Sigmoid colon (tissue), 4 donors: ENCODE data around the gene B4GALNT2.
"Not testable (repeated sequence)": the region's sequence is repeated elsewhere in the genome, so short reads cannot be mapped to it uniquely, and the experiment has no call there.

Experiments used
- EP300 ChIP-seq, 4 donors: sonication (generic); formaldehyde crosslinking; IDR thresholded peaks; one replicate each; pipeline ENCODE4 v1.6.1; 2017; ENCODE audit warnings: antibody characterized with exemption in 4 of 4
- POLR2A ChIP-seq, 2 donors: fragments of 450-650 bp; IDR thresholded peaks; one replicate each; pipeline ENCODE4 v1.6.1; 2016; ENCODE audit warnings: antibody characterized with exemption in 2 of 2, mild to moderate bottlenecking in 2 of 2, moderate library complexity in 2 of 2
- POLR2AphosphoS5 ChIP-seq, 4 donors: sonication (generic); formaldehyde crosslinking; IDR thresholded peaks; one replicate each; pipeline ENCODE4 v1.6.1; 2017; ENCODE audit warnings: antibody characterized with exemption in 4 of 4
- TF ChIP-seq, protein P1 (sequence below), 4 experiments: fragments of 450-650 bp in 3 of 4; fragments of 200-600 bp in 1 of 4; IDR thresholded peaks; one replicate each; pipeline ENCODE4 v1.5.1; 2016 to 2019; ENCODE audit warnings: antibody characterized with exemption in 4 of 4, mild to moderate bottlenecking in 3 of 4, moderate library complexity in 2 of 4

DNA sequence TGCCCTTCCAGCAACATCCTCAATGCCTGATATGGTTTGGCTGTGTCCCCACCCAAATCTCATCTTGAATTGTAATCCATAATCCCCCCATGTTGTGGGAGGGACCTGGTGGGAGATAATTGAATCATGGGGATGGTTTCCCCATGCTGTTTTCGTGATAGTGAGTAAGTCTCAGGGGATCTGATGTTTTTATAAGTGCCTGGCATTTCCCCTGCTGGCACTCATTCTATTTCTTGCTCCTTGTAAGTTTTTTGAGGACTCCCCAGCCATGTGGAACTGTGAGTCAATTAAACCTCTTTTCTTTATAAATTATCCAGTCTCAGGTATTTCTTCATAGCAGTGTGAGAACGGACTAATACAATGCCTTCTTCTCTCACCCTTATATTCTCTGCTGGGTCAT, 47.5 kb upstream of the B4GALNT2 start:
- TF ChIP-seq, protein P1, sequence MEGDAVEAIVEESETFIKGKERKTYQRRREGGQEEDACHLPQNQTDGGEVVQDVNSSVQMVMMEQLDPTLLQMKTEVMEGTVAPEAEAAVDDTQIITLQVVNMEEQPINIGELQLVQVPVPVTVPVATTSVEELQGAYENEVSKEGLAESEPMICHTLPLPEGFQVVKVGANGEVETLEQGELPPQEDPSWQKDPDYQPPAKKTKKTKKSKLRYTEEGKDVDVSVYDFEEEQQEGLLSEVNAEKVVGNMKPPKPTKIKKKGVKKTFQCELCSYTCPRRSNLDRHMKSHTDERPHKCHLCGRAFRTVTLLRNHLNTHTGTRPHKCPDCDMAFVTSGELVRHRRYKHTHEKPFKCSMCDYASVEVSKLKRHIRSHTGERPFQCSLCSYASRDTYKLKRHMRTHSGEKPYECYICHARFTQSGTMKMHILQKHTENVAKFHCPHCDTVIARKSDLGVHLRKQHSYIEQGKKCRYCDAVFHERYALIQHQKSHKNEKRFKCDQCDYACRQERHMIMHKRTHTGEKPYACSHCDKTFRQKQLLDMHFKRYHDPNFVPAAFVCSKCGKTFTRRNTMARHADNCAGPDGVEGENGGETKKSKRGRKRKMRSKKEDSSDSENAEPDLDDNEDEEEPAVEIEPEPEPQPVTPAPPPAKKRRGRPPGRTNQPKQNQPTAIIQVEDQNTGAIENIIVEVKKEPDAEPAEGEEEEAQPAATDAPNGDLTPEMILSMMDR (IDR thresholded peaks at IDR 0.05): not testable (repeated sequence)
- TF ChIP-seq EP300, POLR2AphosphoS5, POLR2A (IDR thresholded peaks at IDR 0.05): not testable (repeated sequence)
